Endothelial cell of umbilical vein (primary cell): ENCODE results near the gene FXYD6. TPM values are rescaled to one million over a fixed set of nuclear protein-coding genes. Genes with fewer than 3 reads are reported as not detected.

Source experiments
- BruUV-seq: library from RNA; stranded (reverse); fragments of 400-500 nt; replicated peaks from 2 replicates; lab custom pipeline; 2021; lab: Mats Ljungman, UMichigan
- CTCF ChIA-PET: fragments of 300-600, 350-600 bp; sonication (Branson Sonifier 250); formaldehyde crosslinking; loops from one replicate; lab custom pipeline; 2021; ENCODE audit warnings: antibody characterized with exemption, inconsistent platforms; lab: Charles Lee
- POLR2A ChIA-PET: fragments of 300-600, 350-600 bp; sonication (Branson Sonifier 250); formaldehyde crosslinking; loops from one replicate; lab custom pipeline; 2021; ENCODE audit warnings: antibody characterized with exemption, inconsistent platforms; lab: Charles Lee
- DNase-seq: peaks from one replicate; pipeline ENCODE4 v3.0.0-alpha.2; 2011; ENCODE audit warnings: low read depth, low spot score
- FAIRE-seq: peaks from 2 replicates; lab custom pipeline; 2011; peaks lifted over from hg19 to GRCh38; lab: Jason Lieb, UNC
- H2AFZ ChIP-seq: 2 replicates; pipeline ENCODE4 v1.6.0; 2012; ENCODE audit warnings: low read depth, low read length, control low read depth, inconsistent platforms
- H3K27ac ChIP-seq: 2 replicates; pipeline ENCODE4 v1.5.1; 2011; ENCODE audit warnings: low read depth, mild to moderate bottlenecking, control low read depth, low read length, moderate library complexity; ENCODE audit not compliant: insufficient read depth
- H3K27me3 ChIP-seq, 2 experiments: 2 replicates each; pipeline versions ENCODE4 v1.6.0 to v1.6.1; 2011; ENCODE audit warnings: low read length in 2 of 2, mixed read lengths in 1 of 2; ENCODE audit not compliant: control insufficient read depth in 2 of 2, insufficient read depth in 2 of 2
- H3K36me3 ChIP-seq, 2 experiments: 2 replicates in 1 of 2; 3 replicates in 1 of 2; pipeline ENCODE4 v1.5.1; 2011; ENCODE audit warnings: low read length in 2 of 2, mild to moderate bottlenecking in 1 of 2, moderate library complexity in 1 of 2; ENCODE audit not compliant: control insufficient read depth in 2 of 2, insufficient read depth in 2 of 2; ENCODE audit errors: extremely low read depth in 1 of 2
- H3K4me1 ChIP-seq: 3 replicates; pipeline ENCODE4 v1.5.1; 2011; ENCODE audit warnings: mild to moderate bottlenecking, low read length; ENCODE audit not compliant: control insufficient read depth, insufficient read depth; ENCODE audit errors: extremely low read depth
- H3K4me2 ChIP-seq: 2 replicates; pipeline ENCODE4 v1.6.1; 2011; ENCODE audit warnings: low read length, control low read depth, mixed read lengths; ENCODE audit not compliant: insufficient read depth
- H3K4me3 ChIP-seq, 3 experiments: fragments of 200-600 bp in 1 of 3; sonication (generic), shearing (Covaris generic) in 1 of 3; replicated peaks in 1 of 3; 2 replicates each; pipeline ENCODE4 v1.5.1; 2011 to 2016; ENCODE audit warnings: control low read depth in 3 of 3, low read length in 3 of 3, mild to moderate bottlenecking in 2 of 3, inconsistent platforms in 1 of 3, low read depth in 1 of 3, moderate library complexity in 1 of 3; ENCODE audit not compliant: insufficient read depth in 1 of 3
- H3K79me2 ChIP-seq: 2 replicates; pipeline ENCODE4 v1.6.0; 2012; ENCODE audit warnings: low read length, inconsistent platforms; ENCODE audit not compliant: control insufficient read depth, insufficient read depth
- H3K9ac ChIP-seq: replicated peaks from 2 replicates; pipeline ENCODE3; 2011; ENCODE audit warnings: low read length, control low read depth; ENCODE audit not compliant: insufficient read depth; ENCODE audit errors: extremely low read depth
- H3K9me1 ChIP-seq: replicated peaks from 3 replicates; pipeline ENCODE4 v1.6.0; 2011; ENCODE audit warnings: mild to moderate bottlenecking, low read length; ENCODE audit not compliant: control insufficient read depth, insufficient read depth; ENCODE audit errors: extremely low read depth
- H3K9me3 ChIP-seq: replicated peaks from 2 replicates; pipeline ENCODE4 v1.5.1; 2012; ENCODE audit warnings: low read length, inconsistent platforms; ENCODE audit not compliant: control insufficient read depth, insufficient read depth
- H4K20me1 ChIP-seq: replicated peaks from 2 replicates; pipeline ENCODE3; 2011; ENCODE audit warnings: mild to moderate bottlenecking, low read length; ENCODE audit not compliant: control insufficient read depth, insufficient read depth; ENCODE audit errors: extremely low read depth
- CTCF ChIP-seq, 2 donors: IDR thresholded peaks; 1 replicate in 1 of 2; 2 replicates in 1 of 2; pipeline ENCODE4 v1.5.1; 2011; ENCODE audit warnings: low read length in 2 of 2, mild to moderate bottlenecking in 2 of 2, moderate library complexity in 2 of 2, control low read depth in 1 of 2, inconsistent platforms in 1 of 2, low read depth in 1 of 2; ENCODE audit not compliant: insufficient read depth in 1 of 2; ENCODE audit errors: extremely low read depth in 1 of 2
- EZH2 ChIP-seq: IDR thresholded peaks from 2 replicates; pipeline ENCODE4 v1.6.1; 2012; ENCODE audit warnings: borderline replicate concordance, low read depth, mild to moderate bottlenecking, moderate library complexity, low read length, inconsistent platforms; ENCODE audit not compliant: severe bottlenecking
- FOS ChIP-seq: IDR thresholded peaks from 2 replicates; pipeline ENCODE4 v1.6.1; 2011; ENCODE audit warnings: mild to moderate bottlenecking, low read length, moderate library complexity, borderline replicate concordance; ENCODE audit not compliant: insufficient read depth
- GATA2 ChIP-seq: IDR thresholded peaks from 2 replicates; pipeline ENCODE4 v1.7.0; 2011; ENCODE audit warnings: low read depth, mild to moderate bottlenecking, moderate library complexity, mixed read lengths, low read length; ENCODE audit not compliant: insufficient read length, insufficient read depth
- JUN ChIP-seq: IDR thresholded peaks from 2 replicates; pipeline ENCODE4 v1.6.1; 2011; ENCODE audit warnings: borderline replicate concordance, low read depth; ENCODE audit not compliant: insufficient read length, insufficient read depth
- MAX ChIP-seq: IDR thresholded peaks from 2 replicates; pipeline ENCODE4 v1.6.1; 2011; ENCODE audit not compliant: insufficient read depth, insufficient read length
- MYC ChIP-seq: IDR thresholded peaks from one replicate; pipeline ENCODE4 v1.6.1; 2011; ENCODE audit warnings: mild to moderate bottlenecking, low read depth, low read length
- POLR2A ChIP-seq: IDR thresholded peaks from 2 replicates; pipeline ENCODE4 v1.6.1; 2012; ENCODE audit warnings: low read depth, mild to moderate bottlenecking, control low read depth, low read length
- POLR2AphosphoS5 ChIP-seq: IDR thresholded peaks from 2 replicates; pipeline ENCODE4 v1.6.1; 2012; ENCODE audit warnings: low read depth, mild to moderate bottlenecking, control low read depth, low read length, moderate library complexity; ENCODE audit not compliant: insufficient read depth
- dilution Hi-C: fragments of 300-500 bp; cut with MboI; formaldehyde crosslinking; loops from one replicate; pipeline ENCODE4 v1.15.0; 2019; ENCODE audit warnings: low sequenced_read_pairs; ENCODE audit not compliant: extremely low pct_ligation_motif_present
- intact Hi-C: fragments of 100-400 bp; cut with micrococcal nuclease; formaldehyde crosslinking; loops from one replicate; pipeline ENCODE4 v1.10.0; 2022
- polyA plus RNA-seq, 4 experiments: library from polyadenylated mRNA; depleted of rRNA in 3 of 4; stranded (reverse) in 3 of 4; unstranded in 1 of 4; fragments of >200 nt; gene quantifications; 2 replicates each; pipeline versions ENCODE4 v1.2.1 to v1.2.3, GENCODE V29; 2011 to 2012; ENCODE audit warnings: missing spikeins in 1 of 4
- total RNA-seq: library from RNA; stranded (reverse); gene quantifications from 2 replicates; pipeline ENCODE4 v1.2.3, GENCODE V29; 2021

Gene FXYD6
- total and polyA plus RNA-seq, 2 donors (not counting 3 experiments of a cell fraction or from before 2014, with no cell fraction given), result 1.4 to 8.7 TPM

- FAIRE-seq, result no peak
These were observed 44.6 kb downstream of the FXYD6 start for GRCh38 chr11:117831661-117832415.

More at GRCh38 chr11:117831661-117832415, 44.6 kb downstream of the FXYD6 start:
- CTCF ChIA-PET, result interaction anchor here (1.3 kb wide), 1 partner anchor 115 kb away, joined by 6 read pairs; no protein-coding TSS in a partner anchor
- Histone ChIP-seq H3K27me3 (peaks cover 0 to 3% of the 10 kb centered on the region in 2 experiments), H4K20me1 (no peaks in the 10 kb centered on the region), H3K9ac (no peak overlapping the region), H3K27ac (no peak overlapping the region), H3K79me2 (no peaks in the 10 kb centered on the region), H3K4me1 (peaks cover 13% of the 10 kb centered on the region), H3K4me2 (no peak overlapping the region), H2AFZ (no peak overlapping the region), H3K9me3 (no peaks in the 10 kb centered on the region), H3K36me3 (no peaks in the 10 kb centered on the region), H3K4me3 (no peak overlapping the region), H3K9me1 (no peaks in the 10 kb centered on the region)
- no peak for DNase-seq
- dilution Hi-C loops, result no loop called here
- POLR2A ChIA-PET, result no interaction called here
- no peak for TF ChIP-seq EZH2
- TF ChIP-seq GATA2, result no peak
- TF ChIP-seq FOS, result no peak
- TF ChIP-seq JUN, result no peak
- TF ChIP-seq POLR2A, result no peak
- TF ChIP-seq MYC, result no peak
- TF ChIP-seq MAX, result no peak
- TF ChIP-seq POLR2AphosphoS5, result no peak
- TF ChIP-seq CTCF (IDR thresholded peaks at IDR 0.05; ENCODE audit: extremely low read depth in 1 of 2, insufficient read depth in 1 of 2, low read depth in 1 of 2, low read length in 2 of 2), result no peak
- intact Hi-C loops, result no loop called here
- BruUV-seq, result no TSS peak
